HL-60 (cell line): ENCODE results near the gene RCBTB1.

ENCODE experiments used
- DNase-seq, 2 experiments: peaks; one replicate each; pipeline ENCODE4 v3.0.0-alpha.2; 2010 to 2020; ENCODE audit warnings: low read depth in 1 of 2, low spot score in 1 of 2
- H3K27ac ChIP-seq: fragments of 250-450 bp; sonication (Bioruptor Pico); replicated peaks from 2 replicates; pipeline ENCODE4 v1.5.1; 2020; ENCODE audit warnings: mild to moderate bottlenecking, moderate library complexity
- H3K27me3 ChIP-seq: fragments of 250-450 bp; sonication (Bioruptor Pico); 2 replicates; pipeline ENCODE4 v1.5.1; 2021; ENCODE audit warnings: mild to moderate bottlenecking, moderate library complexity; ENCODE audit not compliant: insufficient read depth, poor library complexity, severe bottlenecking
- H3K4me3 ChIP-seq: replicated peaks from 2 replicates; pipeline ENCODE4 v1.5.1; 2011; ENCODE audit warnings: mild to moderate bottlenecking, control low read depth, low read length; ENCODE audit not compliant: insufficient read depth
- CTCF ChIP-seq: IDR thresholded peaks from one replicate; pipeline ENCODE4 v1.5.1; 2011; ENCODE audit warnings: low read length, control low read depth, inconsistent platforms; ENCODE audit not compliant: insufficient read depth
- GABPA ChIP-seq: IDR thresholded peaks from 2 replicates; pipeline ENCODE4 v1.6.1; 2012; ENCODE audit warnings: low read depth
- POLR2AphosphoS5 ChIP-seq: IDR thresholded peaks from 2 replicates; pipeline ENCODE4 v1.6.1; 2012; ENCODE audit warnings: low read depth
- REST ChIP-seq: IDR thresholded peaks from 2 replicates; pipeline ENCODE4 v1.6.1; 2012; ENCODE audit warnings: low read depth; ENCODE audit not compliant: insufficient replicate concordance
- SPI1 ChIP-seq: IDR thresholded peaks from 2 replicates; pipeline ENCODE4 v1.6.1; 2012; ENCODE audit warnings: low read depth, mild to moderate bottlenecking, borderline replicate concordance

The RCBTB1 gene

GRCh38 chr13:49545661-49546060, 39.7 kb downstream of the RCBTB1 start:
- DNase-seq = no peak
- TF ChIP-seq GABPA = no peak
- TF ChIP-seq REST = no peak
- TF ChIP-seq SPI1 = no peak
- no peak for TF ChIP-seq CTCF
- no peak for TF ChIP-seq POLR2AphosphoS5
- Histone ChIP-seq H3K27ac (no peak overlapping the region), H3K27me3 (no peaks in the 10 kb centered on the region), H3K4me3 (no peak overlapping the region)

- H3K27me3 ChIP-seq = no peaks in the 10 kb centered on the region
- DNase-seq = no peak
- H3K4me3 ChIP-seq = no peak overlapping the region
- TF ChIP-seq POLR2AphosphoS5 = no peak
- TF ChIP-seq CTCF = no peak
- TF ChIP-seq SPI1 = no peak
- TF ChIP-seq GABPA = no peak
- TF ChIP-seq REST = no peak
- no peak overlapping the region for H3K27ac ChIP-seq
These were observed 41.7 kb downstream of the RCBTB1 start for GRCh38 chr13:49543656-49544055.

GRCh38 chr13:49540552-49540951, 44.8 kb downstream of the RCBTB1 start:
- Histone ChIP-seq H3K27ac (peak overlapping the region; percentile 31), H3K27me3 (no peaks in the 10 kb centered on the region), H3K4me3 (no peak overlapping the region)
- TF ChIP-seq CTCF (no peak), SPI1 (no peak), POLR2AphosphoS5 (no peak), REST (no peak), GABPA (no peak)
- DNase-seq = peak in 1 of 2 experiments; percentile 18
